Calu3 (cell line): ENCODE data around the gene SLC25A34. TPM values are rescaled to one million over a fixed set of nuclear protein-coding genes. Genes with fewer than 3 reads are reported as not detected.

Experiments
- BruUV-seq: library from RNA; stranded (reverse); fragments of 400-500 nt; replicated peaks from 2 replicates; lab custom pipeline; 2021; lab: Mats Ljungman, UMichigan
- CTCF ChIA-PET: fragments of 300-600 bp; sonication (Branson Sonifier 250); formaldehyde crosslinking; loops from one replicate; lab custom pipeline; 2022; ENCODE audit warnings: antibody characterized with exemption; lab: Charles Lee
- DNase-seq: peaks from one replicate; pipeline ENCODE4 v3.0.0; 2022
- H3K27ac Mint-ChIP-seq: one replicate; pipeline ENCODE4 v1.8.0; 2022; ENCODE audit warnings: mixed read lengths; ENCODE audit not compliant: unreplicated experiment
- H3K27me3 Mint-ChIP-seq: one replicate; pipeline ENCODE4 v1.8.0; 2022; ENCODE audit warnings: mixed read lengths; ENCODE audit not compliant: unreplicated experiment
- H3K36me3 Mint-ChIP-seq: one replicate; pipeline ENCODE4 v1.8.0; 2022; ENCODE audit warnings: mild to moderate bottlenecking, moderate library complexity, mixed read lengths; ENCODE audit not compliant: insufficient read depth, unreplicated experiment
- H3K4me1 Mint-ChIP-seq: one replicate; pipeline ENCODE4 v1.8.0; 2022; ENCODE audit warnings: mild to moderate bottlenecking, low read depth, mixed read lengths; ENCODE audit not compliant: unreplicated experiment
- H3K4me3 Mint-ChIP-seq: one replicate; pipeline ENCODE4 v1.8.0; 2022; ENCODE audit warnings: mild to moderate bottlenecking, low read depth, moderate library complexity, mixed read lengths; ENCODE audit not compliant: unreplicated experiment
- H3K9me3 Mint-ChIP-seq: one replicate; pipeline ENCODE4 v1.8.0; 2022; ENCODE audit warnings: low read depth, mixed read lengths; ENCODE audit not compliant: unreplicated experiment
- CTCF ChIP-seq: fragments of 200-600 bp; IDR thresholded peaks from one replicate; pipeline ENCODE4 v1.8.0; 2022; ENCODE audit warnings: antibody characterized with exemption; ENCODE audit not compliant: unreplicated experiment
- intact Hi-C: fragments of 100-400 bp; cut with micrococcal nuclease; formaldehyde crosslinking; loops from one replicate; pipeline ENCODE4 v1.10.0; 2022; ENCODE audit not compliant: unreplicated experiment
- total RNA-seq: library from RNA; stranded (reverse); gene quantifications from 2 replicates; pipeline ENCODE4 v1.2.3, GENCODE V29; 2022

Gene SLC25A34
- total RNA-seq, 1 experiment from 2014 or later: 0.68 TPM

- BruUV-seq: no TSS peak
- CTCF ChIA-PET: no interaction called here
- Mint-ChIP-seq H3K27me3 (no peaks in the 10 kb centered on the region), H3K9me3 (no peaks in the 10 kb centered on the region), H3K4me1 (peaks cover 12% of the 10 kb centered on the region), H3K27ac (no peak overlapping the region), H3K4me3 (no peak overlapping the region), H3K36me3 (peaks cover 15% of the 10 kb centered on the region)
- no peak for DNase-seq
- TF ChIP-seq CTCF: no peak
- intact Hi-C loops: no loop called here
Measured at GRCh38 chr1:15764890-15765289, 28.8 kb downstream of the SLC25A34 start.

DNA sequence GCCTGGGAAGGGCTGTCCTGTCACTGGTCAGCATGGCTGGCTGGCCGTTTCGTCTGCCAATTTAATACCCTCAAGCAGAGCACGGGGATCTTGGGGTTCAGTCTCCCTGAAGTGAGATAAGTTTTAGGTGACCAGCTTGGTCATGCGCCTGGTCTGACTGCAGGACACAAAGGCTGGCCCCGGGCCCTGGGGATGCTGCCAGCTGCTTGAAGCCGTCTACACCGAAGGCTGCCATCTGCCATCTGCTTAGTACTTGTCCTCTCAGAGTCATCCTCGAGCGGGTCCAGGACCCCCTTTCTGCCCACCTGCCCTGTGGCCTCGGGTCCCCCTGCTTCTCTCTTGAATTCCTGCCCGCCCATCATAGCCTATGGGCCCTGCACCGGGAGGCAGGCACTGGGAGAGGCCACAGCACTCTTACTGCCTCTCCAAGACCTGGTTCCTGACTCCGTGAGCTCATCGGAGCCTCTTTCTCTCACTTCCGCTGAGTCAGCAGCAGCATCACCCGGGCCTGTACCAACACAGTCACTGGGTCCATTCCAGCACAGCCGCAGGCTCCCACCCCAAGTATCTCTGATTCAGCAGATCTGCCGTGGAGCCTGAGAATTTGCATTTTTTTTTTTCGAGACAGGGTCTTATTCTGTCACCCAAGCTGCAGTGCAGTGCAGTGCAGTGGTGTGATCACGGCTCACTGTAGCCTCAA is 29.6 kb downstream of the SLC25A34 start:
- no peak overlapping the region for H3K4me3 Mint-ChIP-seq
- no peak for TF ChIP-seq CTCF
- no peaks in the 10 kb centered on the region for H3K27me3 Mint-ChIP-seq
- peaks cover 18% of the 10 kb centered on the region for H3K36me3 Mint-ChIP-seq
- H3K4me1 Mint-ChIP-seq: peaks cover 12% of the 10 kb centered on the region
- intact Hi-C loops: no loop called here
- H3K27ac Mint-ChIP-seq: no peak overlapping the region
- no peak for DNase-seq
- CTCF ChIA-PET: no interaction called here
- no TSS peak for BruUV-seq
- no peaks in the 10 kb centered on the region for H3K9me3 Mint-ChIP-seq

GRCh38 chr1:15767941-15768340 is 31.9 kb downstream of the SLC25A34 start:
- no peaks in the 10 kb centered on the region for H3K9me3 Mint-ChIP-seq
- CTCF ChIA-PET: no interaction called here
- no TSS peak for BruUV-seq
- no peaks in the 10 kb centered on the region for H3K27me3 Mint-ChIP-seq
- H3K36me3 Mint-ChIP-seq: peaks cover 22% of the 10 kb centered on the region
- no peak overlapping the region for H3K27ac Mint-ChIP-seq
- intact Hi-C loops: no loop called here
- H3K4me1 Mint-ChIP-seq: peaks cover 12% of the 10 kb centered on the region
- TF ChIP-seq CTCF: no peak
- H3K4me3 Mint-ChIP-seq: no peak overlapping the region
- no peak for DNase-seq

GRCh38 chr1:15768388-15768787 is 32.3 kb downstream of the SLC25A34 start:
- H3K4me3 Mint-ChIP-seq: no peak overlapping the region
- H3K27me3 Mint-ChIP-seq: no peaks in the 10 kb centered on the region
- H3K4me1 Mint-ChIP-seq: peaks cover 12% of the 10 kb centered on the region
- peaks cover 22% of the 10 kb centered on the region for H3K36me3 Mint-ChIP-seq
- intact Hi-C loops: no loop called here
- no TSS peak for BruUV-seq
- H3K27ac Mint-ChIP-seq: no peak overlapping the region
- no peak for TF ChIP-seq CTCF
- no peaks in the 10 kb centered on the region for H3K9me3 Mint-ChIP-seq
- CTCF ChIA-PET: no interaction called here
- DNase-seq: no peak
